H9 (cell line): Measurements from ENCODE around the gene NAB2. TPM values are rescaled to one million over a fixed set of nuclear protein-coding genes. Genes with fewer than 3 reads are reported as not detected.

Experiments
- DNase-seq: peaks from one replicate; pipeline ENCODE4 v3.0.0-alpha.2; 2017
- H2AFZ ChIP-seq: one replicate; pipeline ENCODE4 v1.6.1; 2013; ENCODE audit warnings: mild to moderate bottlenecking, low read length, control low read depth, moderate library complexity
- H2AK5ac ChIP-seq: 2 replicates; pipeline ENCODE4 v1.6.1; 2013; ENCODE audit warnings: low read length, control low read depth, mixed read lengths; ENCODE audit not compliant: insufficient read length
- H2BK120ac ChIP-seq: one replicate; pipeline ENCODE4 v1.6.1; 2013; ENCODE audit warnings: low read depth, mild to moderate bottlenecking, low read length, control low read depth, inconsistent platforms; ENCODE audit not compliant: poor library complexity, severe bottlenecking
- H2BK12ac ChIP-seq: 2 replicates; pipeline ENCODE4 v1.6.1; 2013; ENCODE audit warnings: low read length, control low read depth, mixed read lengths, low read depth; ENCODE audit not compliant: insufficient read length
- H2BK15ac ChIP-seq: 2 replicates; pipeline ENCODE4 v1.6.1; 2013; ENCODE audit warnings: low read depth, low read length, control low read depth
- H2BK20ac ChIP-seq: one replicate; pipeline ENCODE4 v1.6.1; 2013; ENCODE audit warnings: low read depth, mild to moderate bottlenecking, low read length, control low read depth, inconsistent platforms; ENCODE audit not compliant: poor library complexity, severe bottlenecking
- H2BK5ac ChIP-seq: 2 replicates; pipeline ENCODE4 v1.6.1; 2013; ENCODE audit warnings: low read length, control low read depth, mixed read lengths; ENCODE audit not compliant: insufficient read length
- H3K14ac ChIP-seq: 2 replicates; pipeline ENCODE4 v1.6.1; 2013; ENCODE audit warnings: low read length, control low read depth; ENCODE audit not compliant: insufficient read depth
- H3K18ac ChIP-seq: 2 replicates; pipeline ENCODE4 v1.6.1; 2013; ENCODE audit warnings: low read depth, mild to moderate bottlenecking, mixed read lengths, low read length, control low read depth; ENCODE audit not compliant: insufficient read length
- H3K23ac ChIP-seq: 2 replicates; pipeline ENCODE4 v1.6.1; 2013; ENCODE audit warnings: low read length, control low read depth, mixed read lengths, low read depth; ENCODE audit not compliant: insufficient read length
- H3K23me2 ChIP-seq: 2 replicates; pipeline ENCODE4 v1.6.1; 2013; ENCODE audit warnings: low read depth, mild to moderate bottlenecking, mixed read lengths, low read length, control low read depth; ENCODE audit not compliant: insufficient read length, poor library complexity, severe bottlenecking
- H3K27ac ChIP-seq: 2 replicates; pipeline ENCODE4 v1.5.1; 2013; ENCODE audit warnings: low read length, control low read depth, mixed read lengths, low read depth; ENCODE audit not compliant: insufficient read length
- H3K27me3 ChIP-seq: 2 replicates; pipeline ENCODE4 v1.6.1; 2013; ENCODE audit warnings: low read length, control low read depth, inconsistent platforms; ENCODE audit not compliant: insufficient read depth
- H3K4ac ChIP-seq: 2 replicates; pipeline ENCODE4 v1.6.1; 2013; ENCODE audit warnings: low read depth, mild to moderate bottlenecking, control low read depth, inconsistent platforms, low read length, moderate library complexity
- H3K4me1 ChIP-seq: 2 replicates; pipeline ENCODE4 v1.6.1; 2013; ENCODE audit warnings: low read length, control low read depth, inconsistent platforms; ENCODE audit not compliant: insufficient read depth
- H3K4me2 ChIP-seq: 2 replicates; pipeline ENCODE4 v1.6.1; 2013; ENCODE audit warnings: low read length, control low read depth, mixed read lengths; ENCODE audit not compliant: insufficient read length, insufficient read depth
- H3K56ac ChIP-seq: 2 replicates; pipeline ENCODE4 v1.6.1; 2013; ENCODE audit warnings: low read depth, mild to moderate bottlenecking, mixed read lengths, low read length, control low read depth; ENCODE audit not compliant: insufficient read length
- H3K79me1 ChIP-seq: 2 replicates; pipeline ENCODE4 v1.6.1; 2013; ENCODE audit warnings: low read depth, mild to moderate bottlenecking, moderate library complexity, low read length, control low read depth, inconsistent platforms; ENCODE audit not compliant: insufficient read depth, poor library complexity, severe bottlenecking
- H3K79me2 ChIP-seq: 2 replicates; pipeline ENCODE4 v1.6.1; 2013; ENCODE audit warnings: low read length, control low read depth, inconsistent platforms; ENCODE audit not compliant: insufficient read depth
- H3K9ac ChIP-seq: 2 replicates; pipeline ENCODE4 v1.6.1; 2013; ENCODE audit warnings: low read length, control low read depth, mixed read lengths; ENCODE audit not compliant: insufficient read length; ENCODE audit errors: extremely low read depth
- H3K9me3 ChIP-seq: one replicate; pipeline ENCODE4 v1.6.1; 2013; ENCODE audit warnings: low read depth, low read length, inconsistent platforms; ENCODE audit not compliant: control insufficient read depth
- H3T11ph ChIP-seq: one replicate; pipeline ENCODE4 v1.6.1; 2013; ENCODE audit warnings: mild to moderate bottlenecking, low read length, control low read depth, inconsistent platforms
- H4K20me1 ChIP-seq: one replicate; pipeline ENCODE4 v1.6.1; 2013; ENCODE audit not compliant: control insufficient read depth, insufficient read length, insufficient read depth
- H4K5ac ChIP-seq: 2 replicates; pipeline ENCODE4 v1.6.1; 2013; ENCODE audit warnings: low read depth, mild to moderate bottlenecking, mixed read lengths, low read length, control low read depth; ENCODE audit not compliant: insufficient read length
- H4K8ac ChIP-seq: replicated peaks from 2 replicates; pipeline ENCODE4 v1.6.1; 2013; ENCODE audit warnings: low read length, control low read depth, mixed read lengths, low read depth; ENCODE audit not compliant: insufficient read length
- H4K91ac ChIP-seq: 2 replicates; pipeline ENCODE4 v1.6.1; 2013; ENCODE audit warnings: low read depth, mild to moderate bottlenecking, moderate library complexity, mixed read lengths, low read length, control low read depth; ENCODE audit not compliant: insufficient read length
- H3K27ac Mint-ChIP-seq, 3 experiments: 2 replicates in 2 of 3; 3 replicates in 1 of 3; pipeline ENCODE4 v1.8.0; 2020 to 2021; ENCODE audit warnings: mixed read lengths in 3 of 3, mild to moderate bottlenecking in 1 of 3, moderate library complexity in 1 of 3
- H3K27me3 Mint-ChIP-seq: 2 replicates; pipeline ENCODE4 v1.8.0; 2021; ENCODE audit warnings: low read depth, mild to moderate bottlenecking, moderate library complexity, mixed read lengths
- H3K36me3 Mint-ChIP-seq, 3 experiments: 2 replicates in 2 of 3; 3 replicates in 1 of 3; pipeline ENCODE4 v1.8.0; 2020 to 2021; ENCODE audit warnings: low read depth in 3 of 3, mixed read lengths in 3 of 3; ENCODE audit not compliant: insufficient read depth in 1 of 3
- H3K4me1 Mint-ChIP-seq, 2 experiments: 2 replicates each; pipeline ENCODE4 v1.8.0; 2020; ENCODE audit warnings: mixed read lengths in 2 of 2
- H3K4me3 Mint-ChIP-seq, 2 experiments: 2 replicates in 1 of 2; 3 replicates in 1 of 2; pipeline ENCODE4 v1.8.0; 2020 to 2021; ENCODE audit warnings: mild to moderate bottlenecking in 2 of 2, mixed read lengths in 2 of 2, moderate library complexity in 1 of 2
- H3K9me3 Mint-ChIP-seq, 2 experiments: 2 replicates in 1 of 2; 3 replicates in 1 of 2; pipeline ENCODE4 v1.8.0; 2020; ENCODE audit warnings: mild to moderate bottlenecking in 2 of 2, mixed read lengths in 2 of 2, moderate library complexity in 1 of 2
- CTCF ChIP-seq: fragments of 200-600 bp; sonication (generic); conservative IDR thresholded peaks from 3 replicates; pipeline ENCODE4 v1.8.0; 2021; ENCODE audit warnings: antibody characterized with exemption, mild to moderate bottlenecking
- WGBS: extraction: QIAGEN DNeasy Blood & Tissue Kit; methylation state at CpG from one replicate; pipeline ENCODE4 v1.1.7; 2013; ENCODE audit warnings: missing lambda C conversion rate, low lambda C conversion rate, mixed read lengths; ENCODE audit not compliant: insufficient read length; ENCODE audit errors: extremely low coverage; 5-methylcytosine and 5-hydroxymethylcytosine counted together
- total RNA-seq: library from RNA; stranded (reverse); gene quantifications from 2 replicates; pipeline ENCODE4 v1.2.1, GENCODE V29; 2021

NAB2 gene
- total RNA-seq, 1 experiment from 2014 or later = 67.8 TPM

GRCh38 chr12:57057067-57057751 is 31.7 kb upstream of the NAB2 start:
- Mint-ChIP-seq H3K4me1 (no peaks in the 10 kb centered on the region), H3K27me3 (no peaks in the 10 kb centered on the region), H3K4me3 (no peak overlapping the region), H3K9me3 (no peaks in the 10 kb centered on the region), H3K27ac (peak overlapping the region in 1 of 3 experiments; percentile 31; a peak in 1 of 7 replicates), H3K36me3 (peaks cover 33 to 67% (median 58%) of the 10 kb centered on the region in 3 experiments; a peak in 6 of 7 replicates)
- Histone ChIP-seq H3K23ac (no peak overlapping the region), H2BK5ac (no peak overlapping the region), H2AFZ (no peak overlapping the region), H3K79me1 (no peaks in the 10 kb centered on the region), H3K23me2 (no peaks in the 10 kb centered on the region), H4K8ac (no peak overlapping the region), H3K27me3 (no peaks in the 10 kb centered on the region), H3K27ac (no peak overlapping the region), H3K79me2 (no peaks in the 10 kb centered on the region), H4K20me1 (no peaks in the 10 kb centered on the region), H3K4ac (no peak overlapping the region), H3K56ac (no peak overlapping the region), H3K14ac (no peak overlapping the region), H3K9ac (no peak overlapping the region), H2AK5ac (no peak overlapping the region), H3K9me3 (no peaks in the 10 kb centered on the region), H4K5ac (no peak overlapping the region), H4K91ac (no peak overlapping the region), H3K18ac (no peak overlapping the region), H2BK20ac (no peak overlapping the region), H2BK12ac (no peak overlapping the region), H2BK120ac (no peak overlapping the region), H3K4me1 (no peaks in the 10 kb centered on the region), H2BK15ac (no peak overlapping the region), H3T11ph (no peak overlapping the region), H3K4me2 (no peak overlapping the region)
- WGBS = no CpG with 5 or more reads among the region's 6 CpGs
- TF ChIP-seq CTCF = no peak
- no peak for DNase-seq
